DOHH2 (cell line): Measurements from ENCODE around the gene DOCK9.

ENCODE experiments used
- H3F3A ChIP-seq: fragments of 200-600 bp; sonication (generic), shearing (Covaris generic); 2 replicates; pipeline ENCODE4 v1.6.0; 2016; ENCODE audit warnings: antibody characterized with exemption, mild to moderate bottlenecking; ENCODE audit not compliant: control insufficient read depth, insufficient read depth
- H3K27ac ChIP-seq: fragments of 200-600 bp; sonication (generic); 2 replicates; pipeline ENCODE4 v1.5.1; 2014; ENCODE audit warnings: low read depth, mild to moderate bottlenecking, low read length, moderate library complexity
- H3K27me3 ChIP-seq: fragments of 200-600 bp; sonication (generic); 2 replicates; pipeline ENCODE4 v1.6.1; 2014; ENCODE audit warnings: mild to moderate bottlenecking, low read length, mixed read lengths; ENCODE audit not compliant: control insufficient read depth
- H3K36me3 ChIP-seq: fragments of 200-600 bp; sonication (generic); 2 replicates; pipeline ENCODE4 v1.6.1; 2014; ENCODE audit warnings: mild to moderate bottlenecking, low read length, moderate library complexity, mixed read lengths; ENCODE audit not compliant: control insufficient read depth
- H3K4me1 ChIP-seq: fragments of 200-600 bp; sonication (generic); 2 replicates; pipeline ENCODE4 v1.6.1; 2014; ENCODE audit warnings: mild to moderate bottlenecking, low read length, mixed read lengths; ENCODE audit not compliant: control insufficient read depth
- H3K4me2 ChIP-seq: fragments of 200-600 bp; sonication (generic); 2 replicates; pipeline ENCODE4 v1.6.0; 2014; ENCODE audit warnings: mild to moderate bottlenecking, low read length, moderate library complexity
- H3K4me3 ChIP-seq: fragments of 200-600 bp; sonication (generic); 2 replicates; pipeline ENCODE4 v1.5.1; 2014; ENCODE audit warnings: mild to moderate bottlenecking, low read length, mixed read lengths
- H3K79me2 ChIP-seq: fragments of 200-600 bp; sonication (generic); 2 replicates; pipeline ENCODE4 v1.6.1; 2014; ENCODE audit warnings: mild to moderate bottlenecking, low read length, mixed read lengths; ENCODE audit not compliant: control insufficient read depth
- H3K9me2 ChIP-seq: fragments of 200-600 bp; sonication (generic); replicated peaks from 2 replicates; pipeline ENCODE4 v1.6.1; 2014; ENCODE audit warnings: mild to moderate bottlenecking, low read length, mixed read lengths; ENCODE audit not compliant: control insufficient read depth
- H3K9me3 ChIP-seq: fragments of 200-600 bp; sonication (generic); 2 replicates; pipeline ENCODE4 v1.6.1; 2014; ENCODE audit warnings: antibody characterized with exemption, low read length, mixed read lengths; ENCODE audit not compliant: control insufficient read depth, insufficient read depth
- H4K20me1 ChIP-seq: fragments of 200-600 bp; sonication (generic); 2 replicates; pipeline ENCODE4 v1.6.0; 2014; ENCODE audit warnings: low read depth, mild to moderate bottlenecking, antibody characterized with exemption, low read length, moderate library complexity; ENCODE audit not compliant: control insufficient read depth, insufficient read depth
- CTCF ChIP-seq: fragments of 200-600 bp; sonication (generic); IDR thresholded peaks from one replicate; pipeline ENCODE4 v1.5.1; 2014; ENCODE audit warnings: antibody characterized with exemption, mild to moderate bottlenecking, low read depth, low read length; ENCODE audit not compliant: poor library complexity, severe bottlenecking
- EZH2phosphoT487 ChIP-seq: fragments of 200-600 bp; sonication (generic); IDR thresholded peaks from 2 replicates; pipeline ENCODE4 v1.6.1; 2017; ENCODE audit warnings: borderline replicate concordance, mild to moderate bottlenecking, antibody characterized with exemption, low read length, moderate library complexity, mixed read lengths

The DOCK9 gene

GRCh38 chr13:98940325-98941001 is 37.4 kb downstream of the DOCK9 start:
- no peak for TF ChIP-seq EZH2phosphoT487
- no peak for TF ChIP-seq CTCF

GRCh38 chr13:98939660-98940191 is 38.1 kb downstream of the DOCK9 start:
- H4K20me1 ChIP-seq: no peaks in the 10 kb centered on the region
- no peak for TF ChIP-seq EZH2phosphoT487
- TF ChIP-seq CTCF: no peak
- no peaks in the 10 kb centered on the region for H3K9me2 ChIP-seq
- no peak overlapping the region for H3K4me2 ChIP-seq
- H3K27me3 ChIP-seq: no peaks in the 10 kb centered on the region
- no peaks in the 10 kb centered on the region for H3K79me2 ChIP-seq
- H3K9me3 ChIP-seq: no peaks in the 10 kb centered on the region
- H3K4me1 ChIP-seq: no peaks in the 10 kb centered on the region
- H3K27ac ChIP-seq: no peak overlapping the region
- H3K4me3 ChIP-seq: no peak overlapping the region
- H3F3A ChIP-seq: no peaks in the 10 kb centered on the region
- no peaks in the 10 kb centered on the region for H3K36me3 ChIP-seq

More at GRCh38 chr13:98940325-98941001, 37.4 kb downstream of the DOCK9 start:
- no peak overlapping the region for H3K4me2 ChIP-seq
- no peaks in the 10 kb centered on the region for H3K36me3 ChIP-seq
- no peaks in the 10 kb centered on the region for H3K4me1 ChIP-seq
- no peaks in the 10 kb centered on the region for H3K27me3 ChIP-seq
- H3K79me2 ChIP-seq: no peaks in the 10 kb centered on the region
- H4K20me1 ChIP-seq: no peaks in the 10 kb centered on the region
- no peaks in the 10 kb centered on the region for H3F3A ChIP-seq
- no peaks in the 10 kb centered on the region for H3K9me3 ChIP-seq
- no peak overlapping the region for H3K27ac ChIP-seq
- H3K4me3 ChIP-seq: no peak overlapping the region
- no peaks in the 10 kb centered on the region for H3K9me2 ChIP-seq

GRCh38 chr13:98938801-98939200 is 39.1 kb downstream of the DOCK9 start:
- H3K4me3 ChIP-seq: no peak overlapping the region
- no peaks in the 10 kb centered on the region for H4K20me1 ChIP-seq
- H3K9me2 ChIP-seq: no peaks in the 10 kb centered on the region
- no peaks in the 10 kb centered on the region for H3K4me1 ChIP-seq
- H3K9me3 ChIP-seq: no peaks in the 10 kb centered on the region
- no peaks in the 10 kb centered on the region for H3K36me3 ChIP-seq
- no peak for TF ChIP-seq CTCF
- H3K27ac ChIP-seq: no peak overlapping the region
- no peaks in the 10 kb centered on the region for H3K79me2 ChIP-seq
- no peaks in the 10 kb centered on the region for H3K27me3 ChIP-seq
- H3F3A ChIP-seq: no peaks in the 10 kb centered on the region
- no peak overlapping the region for H3K4me2 ChIP-seq
